ENCODE data around the gene L1CAM.

DNA sequence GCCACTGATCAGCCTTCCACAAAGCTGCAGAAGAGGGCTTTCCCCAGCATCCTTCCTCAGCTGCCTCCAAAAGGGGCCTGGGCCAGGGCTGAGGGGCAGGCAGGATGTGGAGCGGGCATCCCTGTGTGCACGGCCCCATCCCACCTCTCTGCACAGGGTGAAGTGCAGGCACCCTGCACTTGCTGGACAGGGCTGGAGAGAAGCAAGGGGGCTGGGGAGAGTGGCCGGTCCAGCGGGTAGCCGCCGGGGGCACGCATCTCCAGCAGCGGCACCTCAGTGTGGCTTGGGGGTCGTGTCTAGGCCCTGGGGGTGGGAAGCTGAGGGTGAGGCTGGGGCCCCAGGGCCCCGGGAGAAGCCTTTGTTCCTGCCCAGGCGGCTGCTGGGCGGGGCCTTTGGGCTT lies 21.5 kb upstream of the L1CAM start:
- TF ChIP-seq EZH2 (IDR thresholded peaks at IDR 0.05) (no peak), POLR2AphosphoS5 (IDR thresholded peaks at IDR 0.05; ENCODE audit: borderline replicate concordance, low read depth, low read length) (no peak)

All from SK-N-MC (cell line).